ENCODE data around the gene CES2. TPM values are rescaled to one million over a fixed set of nuclear protein-coding genes. Genes with fewer than 3 reads are reported as not detected.

Gene CES2
- total RNA-seq, 1 donor from 2014 or later = 88.5 TPM

- DNase-seq = no peak
- H3K4me1 ChIP-seq = peaks cover 45% of the 10 kb centered on the region
- H3K27ac ChIP-seq (replicated peaks) = peak overlapping the region; percentile 96
- no peak for TF ChIP-seq CTCF (IDR thresholded peaks at IDR 0.05; ENCODE audit: borderline replicate concordance)
- H3K36me3 ChIP-seq = no peaks in the 10 kb centered on the region
- H3K27me3 ChIP-seq (ENCODE audit: low read depth) = no peaks in the 10 kb centered on the region
- H3K9me3 ChIP-seq (replicated peaks) = no peaks in the 10 kb centered on the region
- H3K4me3 ChIP-seq = no peak overlapping the region
- intact Hi-C loops (cut with micrococcal nuclease) = no loop called here
Measured at GRCh38 chr16:66906916-66907836, 28.1 kb upstream of the CES2 start.

GRCh38 chr16:66908116-66908515 is 27.2 kb upstream of the CES2 start:
- TF ChIP-seq CTCF (IDR thresholded peaks at IDR 0.05; ENCODE audit: borderline replicate concordance) = no peak
- intact Hi-C loops (cut with micrococcal nuclease) = no loop called here

GRCh38 chr16:66908762-66909559 is 26.4 kb upstream of the CES2 start:
- H3K9me3 ChIP-seq (replicated peaks) = no peaks in the 10 kb centered on the region
- no peak for TF ChIP-seq CTCF (IDR thresholded peaks at IDR 0.05; ENCODE audit: borderline replicate concordance)
- H3K4me1 ChIP-seq = peaks cover 39% of the 10 kb centered on the region
- no peak overlapping the region for H3K27ac ChIP-seq (replicated peaks)
- DNase-seq = no peak
- H3K4me3 ChIP-seq = no peak overlapping the region
- no peaks in the 10 kb centered on the region for H3K36me3 ChIP-seq
- intact Hi-C loops (cut with micrococcal nuclease) = no loop called here
- H3K27me3 ChIP-seq (ENCODE audit: low read depth) = no peaks in the 10 kb centered on the region

More at GRCh38 chr16:66908116-66908515, 27.2 kb upstream of the CES2 start:
- Histone ChIP-seq H3K36me3 (no peaks in the 10 kb centered on the region), H3K27me3 (ENCODE audit: low read depth) (no peaks in the 10 kb centered on the region), H3K27ac (replicated peaks) (peak overlapping the region; percentile 96), H3K9me3 (replicated peaks) (no peaks in the 10 kb centered on the region), H3K4me1 (peaks cover 39% of the 10 kb centered on the region), H3K4me3 (no peak overlapping the region)
- DNase-seq = no peak

- no peak for DNase-seq
- Histone ChIP-seq H3K4me1 (peaks cover 36% of the 10 kb centered on the region), H3K36me3 (no peaks in the 10 kb centered on the region), H3K27ac (replicated peaks) (no peak overlapping the region), H3K27me3 (ENCODE audit: low read depth) (no peaks in the 10 kb centered on the region), H3K4me3 (no peak overlapping the region), H3K9me3 (replicated peaks) (no peaks in the 10 kb centered on the region)
- no peak for TF ChIP-seq CTCF (IDR thresholded peaks at IDR 0.05; ENCODE audit: borderline replicate concordance)
- intact Hi-C loops (cut with micrococcal nuclease) = no loop called here
Measured at GRCh38 chr16:66910175-66910940, 25.0 kb upstream of the CES2 start.

- DNase-seq = no peak
- H3K4me3 ChIP-seq = no peak overlapping the region
- no peak for TF ChIP-seq CTCF (IDR thresholded peaks at IDR 0.05; ENCODE audit: borderline replicate concordance)
- intact Hi-C loops (cut with micrococcal nuclease) = no loop called here
- no peak overlapping the region for H3K27ac ChIP-seq (replicated peaks)
- H3K9me3 ChIP-seq (replicated peaks) = no peaks in the 10 kb centered on the region
- H3K4me1 ChIP-seq = peaks cover 29% of the 10 kb centered on the region
- H3K27me3 ChIP-seq (ENCODE audit: low read depth) = no peaks in the 10 kb centered on the region
- no peaks in the 10 kb centered on the region for H3K36me3 ChIP-seq
Measured at GRCh38 chr16:66911112-66911511, 24.2 kb upstream of the CES2 start.
